Esophagus muscularis mucosa (tissue), 2 donors: Measurements from ENCODE around the gene TGIF2.

Experiments
- EP300 ChIP-seq: sonication (generic); formaldehyde crosslinking; IDR thresholded peaks from one replicate; pipeline ENCODE4 v1.6.1; 2017; ENCODE audit warnings: antibody characterized with exemption
- POLR2A ChIP-seq: fragments of 450-650 bp; IDR thresholded peaks from one replicate; pipeline ENCODE4 v1.6.1; 2017; ENCODE audit warnings: antibody characterized with exemption, moderate library complexity, mild to moderate bottlenecking, low read depth

DNA sequence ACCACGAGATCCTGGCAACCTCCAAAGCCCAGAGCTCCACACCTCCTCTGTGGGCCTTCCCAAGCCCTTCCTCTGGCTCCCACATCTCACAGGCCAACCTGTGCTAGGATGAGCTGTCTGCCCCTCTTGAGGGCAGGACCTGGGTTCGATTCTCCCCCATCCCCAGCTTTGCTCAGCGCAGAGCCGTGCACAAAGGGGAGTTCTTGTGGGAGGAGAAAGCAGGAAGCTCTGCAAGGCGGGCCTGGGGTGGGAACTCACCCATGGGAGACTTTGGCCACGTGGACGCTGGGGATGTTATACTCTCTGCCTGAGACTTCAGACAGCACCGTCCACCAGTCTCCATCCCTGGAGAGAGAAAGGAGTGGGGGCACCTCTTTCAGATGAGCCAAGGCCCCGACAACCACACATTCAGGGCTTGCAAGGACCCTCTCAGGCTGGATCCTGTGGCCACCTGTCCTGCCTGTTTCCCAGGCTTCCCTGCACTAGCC, 59.9 kb downstream of the TGIF2 start:
- TF ChIP-seq POLR2A (no peak), EP300 (no peak)
